ENCODE results near the gene RTN4RL1.
A peak's percentile ranks its signal among the peaks of the same experiment; 100 is the strongest.

RTN4RL1 gene

GRCh38 chr17:2043785-2044184 lies 18.7 kb upstream of the RTN4RL1 start:
- no peak for DNase-seq

GRCh38 chr17:2042933-2043332 lies 17.8 kb upstream of the RTN4RL1 start:
- DNase-seq = no peak

GRCh38 chr17:2042390-2042847 lies 17.3 kb upstream of the RTN4RL1 start:
- DNase-seq = no peak

GRCh38 chr17:2041561-2042389 lies 16.6 kb upstream of the RTN4RL1 start, which contains the start of gene OVCA2:
Gene OVCA2 (plus strand): TSS chr17:2042022. CDS start chr17:2042048, 26 bp downstream.
- DNase-seq = peak; percentile 96

- DNase-seq = no peak
Observed at GRCh38 chr17:2040942-2041560, 15.9 kb upstream of the RTN4RL1 start.

- no peak for DNase-seq
Observed at GRCh38 chr17:2040219-2040827, 15.2 kb upstream of the RTN4RL1 start.

GRCh38 chr17:2037155-2037554 lies 12.0 kb upstream of the RTN4RL1 start:
- DNase-seq = no peak

GRCh38 chr17:2035541-2036488 lies 10.7 kb upstream of the RTN4RL1 start:
- DNase-seq = no peak

- no peak for DNase-seq
Observed at GRCh38 chr17:2034806-2035540, 9.8 kb upstream of the RTN4RL1 start.

GRCh38 chr17:2034157-2034556 lies 9.0 kb upstream of the RTN4RL1 start:
- no peak for DNase-seq

- DNase-seq = no peak
Observed at GRCh38 chr17:2033153-2033552, 8.0 kb upstream of the RTN4RL1 start.

- no peak for DNase-seq
Observed at GRCh38 chr17:2030779-2031163, 5.6 kb upstream of the RTN4RL1 start.

- peak; percentile 91 for DNase-seq
Observed at GRCh38 chr17:2029911-2030778, 5.0 kb upstream of the RTN4RL1 start, which contains the start of gene DPH1. Gene DPH1 (plus strand): TSS chr17:2030153. CDS start chr17:2030170, 17 bp downstream.

GRCh38 chr17:2028737-2029136 lies 3.6 kb upstream of the RTN4RL1 start:
- DNase-seq = no peak

GRCh38 chr17:2028234-2028614 lies 3.1 kb upstream of the RTN4RL1 start:
- no peak for DNase-seq

GRCh38 chr17:2027528-2028233 lies 2.5 kb upstream of the RTN4RL1 start:
- DNase-seq = no peak

- DNase-seq = peak; percentile 78
Observed at GRCh38 chr17:2025622-2026309, 632 bp upstream of the RTN4RL1 start.

- DNase-seq = no peak
Observed at GRCh38 chr17:2024572-2025219, 438 bp downstream of the RTN4RL1 start.

Measured in right forelimb (tissue), 1 donor.